ENCODE results near the gene SH3PXD2A.

Gene SH3PXD2A

GRCh38 chr10:103716206-103717160 is 138.9 kb downstream of the SH3PXD2A start:
- no peaks in the 10 kb centered on the region for H3K27me3 ChIP-seq
- TF ChIP-seq, protein P1, sequence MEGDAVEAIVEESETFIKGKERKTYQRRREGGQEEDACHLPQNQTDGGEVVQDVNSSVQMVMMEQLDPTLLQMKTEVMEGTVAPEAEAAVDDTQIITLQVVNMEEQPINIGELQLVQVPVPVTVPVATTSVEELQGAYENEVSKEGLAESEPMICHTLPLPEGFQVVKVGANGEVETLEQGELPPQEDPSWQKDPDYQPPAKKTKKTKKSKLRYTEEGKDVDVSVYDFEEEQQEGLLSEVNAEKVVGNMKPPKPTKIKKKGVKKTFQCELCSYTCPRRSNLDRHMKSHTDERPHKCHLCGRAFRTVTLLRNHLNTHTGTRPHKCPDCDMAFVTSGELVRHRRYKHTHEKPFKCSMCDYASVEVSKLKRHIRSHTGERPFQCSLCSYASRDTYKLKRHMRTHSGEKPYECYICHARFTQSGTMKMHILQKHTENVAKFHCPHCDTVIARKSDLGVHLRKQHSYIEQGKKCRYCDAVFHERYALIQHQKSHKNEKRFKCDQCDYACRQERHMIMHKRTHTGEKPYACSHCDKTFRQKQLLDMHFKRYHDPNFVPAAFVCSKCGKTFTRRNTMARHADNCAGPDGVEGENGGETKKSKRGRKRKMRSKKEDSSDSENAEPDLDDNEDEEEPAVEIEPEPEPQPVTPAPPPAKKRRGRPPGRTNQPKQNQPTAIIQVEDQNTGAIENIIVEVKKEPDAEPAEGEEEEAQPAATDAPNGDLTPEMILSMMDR (IDR thresholded peaks at IDR 0.05), result no peak
- intact Hi-C loops (cut with DNase I; ENCODE audit: low total_unique reads), result no loop called here
- no peak overlapping the region for H3K4me3 ChIP-seq
- DNase-seq, result no peak
- H3K27ac ChIP-seq, result no peak overlapping the region
- no peaks in the 10 kb centered on the region for H3K9me3 ChIP-seq
- peaks cover 0 to 10% (median 0%) of the 10 kb centered on the region in 3 donors for H3K36me3 ChIP-seq
- peaks cover 0 to 19% (median 0%) of the 10 kb centered on the region in 4 donors for H3K4me1 ChIP-seq

GRCh38 chr10:103715430-103715829 is 139.9 kb downstream of the SH3PXD2A start:
- no peaks in the 10 kb centered on the region for H3K9me3 ChIP-seq
- H3K4me1 ChIP-seq, result peaks cover 0 to 19% (median 0%) of the 10 kb centered on the region in 4 donors
- DNase-seq, result no peak
- H3K4me3 ChIP-seq, result no peak overlapping the region
- TF ChIP-seq, protein P1 (IDR thresholded peaks at IDR 0.05), result no peak
- no peak overlapping the region for H3K27ac ChIP-seq
- intact Hi-C loops (cut with DNase I; ENCODE audit: low total_unique reads), result no loop called here
- no peaks in the 10 kb centered on the region for H3K27me3 ChIP-seq
- H3K36me3 ChIP-seq, result peaks cover 0 to under 1% (median 0%) of the 10 kb centered on the region in 3 donors

- no peak overlapping the region for H3K27ac ChIP-seq
- H3K36me3 ChIP-seq, result no peaks in the 10 kb centered on the region
- intact Hi-C loops (cut with DNase I; ENCODE audit: low total_unique reads), result no loop called here
- no peaks in the 10 kb centered on the region for H3K9me3 ChIP-seq
- DNase-seq, result no peak
- TF ChIP-seq, protein P1 (IDR thresholded peaks at IDR 0.05), result no peak
- H3K4me1 ChIP-seq, result peaks cover 0 to 19% (median 0%) of the 10 kb centered on the region in 4 donors
- no peaks in the 10 kb centered on the region for H3K27me3 ChIP-seq
- H3K4me3 ChIP-seq, result no peak overlapping the region
Observed at GRCh38 chr10:103714232-103714891, 141.0 kb downstream of the SH3PXD2A start.

DNA sequence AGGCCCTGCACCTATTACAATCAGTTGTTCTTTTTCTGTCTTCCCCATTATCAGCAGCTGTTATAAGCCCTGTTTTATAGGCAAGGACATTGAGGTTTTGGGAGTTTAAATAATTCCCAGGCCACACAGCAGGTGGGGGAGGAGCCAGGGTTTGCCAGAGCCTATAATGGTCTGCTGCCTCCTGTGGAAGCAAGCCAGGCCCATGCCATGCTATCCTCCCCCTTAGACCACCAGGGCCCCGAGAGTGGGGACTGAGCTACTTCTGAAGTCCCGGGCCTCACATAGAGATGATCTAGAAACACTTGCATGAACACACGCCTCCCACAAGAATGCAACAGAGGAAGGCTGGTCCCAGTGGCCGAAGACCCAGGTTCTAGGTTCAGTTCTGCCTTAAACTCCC is 141.7 kb downstream of the SH3PXD2A start:
- intact Hi-C loops (cut with DNase I; ENCODE audit: low total_unique reads), result loop anchor here (2.0 kb wide), 1 partner anchor 145 kb away; no protein-coding TSS in a partner anchor
- Histone ChIP-seq H3K27me3 (no peaks in the 10 kb centered on the region), H3K27ac (no peak overlapping the region), H3K9me3 (no peaks in the 10 kb centered on the region), H3K4me3 (no peak overlapping the region), H3K36me3 (no peaks in the 10 kb centered on the region), H3K4me1 (peaks cover 0 to 19% (median 0%) of the 10 kb centered on the region in 4 donors)
- TF ChIP-seq, protein P1 (IDR thresholded peaks at IDR 0.05), result no peak
- no peak for DNase-seq

DNA sequence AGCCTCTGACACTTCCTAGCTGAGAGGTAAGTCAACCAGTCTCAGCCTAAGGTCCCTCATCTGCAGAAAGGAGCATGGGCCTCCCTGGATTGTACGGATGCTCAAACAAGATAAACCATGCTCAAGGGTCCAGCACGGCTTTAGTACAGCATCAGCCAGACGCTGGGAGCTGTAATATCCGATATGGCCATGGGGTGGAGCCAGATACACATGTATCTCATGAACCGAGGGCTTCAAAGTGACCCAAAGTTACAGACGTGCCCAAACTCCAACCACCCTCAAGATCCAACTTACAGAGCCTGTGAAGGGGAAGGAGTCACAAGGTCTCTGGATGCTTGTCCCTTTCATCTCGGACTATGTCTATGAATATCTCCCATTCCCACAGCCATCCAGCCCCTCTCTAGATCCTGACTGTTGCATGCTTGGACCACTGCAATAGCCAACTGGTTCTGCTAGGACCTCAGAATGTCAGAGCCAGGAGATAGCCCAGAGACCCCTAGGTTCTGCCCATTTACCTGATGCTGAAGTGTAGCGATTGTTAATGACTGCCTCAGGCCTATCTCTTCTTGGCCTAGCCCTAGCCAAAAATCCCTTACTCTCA is 142.4 kb downstream of the SH3PXD2A start:
- intact Hi-C loops (cut with DNase I; ENCODE audit: low total_unique reads), result loop anchor here (2.0 kb wide), 1 partner anchor 146 kb away; no protein-coding TSS in a partner anchor
- H3K4me3 ChIP-seq, result no peak overlapping the region
- TF ChIP-seq, protein P1 (IDR thresholded peaks at IDR 0.05), result peak; percentile 94 to 98
- no peaks in the 10 kb centered on the region for H3K36me3 ChIP-seq
- H3K4me1 ChIP-seq, result peaks cover 0 to 19% (median 0%) of the 10 kb centered on the region in 4 donors
- no peak overlapping the region for H3K27ac ChIP-seq
- DNase-seq, result peak; percentile 87 to 89
- H3K27me3 ChIP-seq, result no peaks in the 10 kb centered on the region
- no peaks in the 10 kb centered on the region for H3K9me3 ChIP-seq

Data from tibial artery (tissue), 4 donors.